Esophagus muscularis mucosa (tissue), 3 donors: Measurements from ENCODE around the gene HOXA4.

ENCODE experiments used
- POLR2A ChIP-seq: fragments of 450-650 bp; IDR thresholded peaks from one replicate; pipeline ENCODE4 v1.6.1; 2017; ENCODE audit warnings: antibody characterized with exemption, moderate library complexity, mild to moderate bottlenecking, low read depth
- POLR2AphosphoS5 ChIP-seq, 2 donors: sonication (generic); formaldehyde crosslinking; IDR thresholded peaks; one replicate each; pipeline ENCODE4 v1.6.1; 2017; ENCODE audit warnings: antibody characterized with exemption in 2 of 2
- TF ChIP-seq, protein P1 (sequence below), 3 experiments: fragments of 200-600 bp in 2 of 3; fragments of 450-650 bp in 1 of 3; sonication (generic) in 2 of 3; IDR thresholded peaks; one replicate each; pipeline ENCODE4 v1.5.1; 2017 to 2019; ENCODE audit warnings: antibody characterized with exemption in 3 of 3, mild to moderate bottlenecking in 2 of 3, moderate library complexity in 1 of 3

DNA sequence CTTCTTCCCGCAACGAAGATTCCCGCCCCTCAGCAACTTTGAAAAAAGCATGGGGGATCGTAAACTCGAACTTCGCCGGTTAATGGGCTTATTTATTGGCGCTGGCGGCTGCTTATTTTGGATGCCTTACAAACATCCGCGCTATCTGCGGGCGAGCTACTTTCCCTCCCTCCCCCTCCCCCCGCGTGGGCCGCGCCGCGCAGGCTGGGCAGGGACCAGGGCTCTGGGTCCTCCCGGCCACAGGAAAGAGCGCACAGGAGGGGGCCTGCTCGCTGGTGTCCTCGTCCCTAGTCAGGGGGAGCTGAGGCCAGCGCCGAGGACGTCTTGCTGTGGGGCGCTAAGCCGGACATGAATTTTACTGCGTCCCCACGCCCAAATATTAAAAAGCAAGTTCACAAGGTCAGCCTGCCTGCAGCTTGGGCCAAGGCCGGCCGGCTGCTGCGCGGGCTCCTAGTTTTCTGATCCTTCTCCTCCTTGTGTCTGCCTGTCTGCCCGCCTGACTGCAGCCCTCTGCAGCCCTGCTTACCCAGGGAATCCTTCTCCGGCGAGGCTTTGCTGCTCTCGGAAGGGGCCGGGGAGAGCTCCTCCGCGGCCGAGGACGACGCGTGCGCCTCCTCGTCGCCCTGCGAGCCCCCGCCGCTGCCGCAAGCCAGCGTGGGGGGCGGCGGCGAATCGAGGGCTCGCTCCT is 42.4 kb upstream of the HOXA4 start:
- TF ChIP-seq, protein P1, sequence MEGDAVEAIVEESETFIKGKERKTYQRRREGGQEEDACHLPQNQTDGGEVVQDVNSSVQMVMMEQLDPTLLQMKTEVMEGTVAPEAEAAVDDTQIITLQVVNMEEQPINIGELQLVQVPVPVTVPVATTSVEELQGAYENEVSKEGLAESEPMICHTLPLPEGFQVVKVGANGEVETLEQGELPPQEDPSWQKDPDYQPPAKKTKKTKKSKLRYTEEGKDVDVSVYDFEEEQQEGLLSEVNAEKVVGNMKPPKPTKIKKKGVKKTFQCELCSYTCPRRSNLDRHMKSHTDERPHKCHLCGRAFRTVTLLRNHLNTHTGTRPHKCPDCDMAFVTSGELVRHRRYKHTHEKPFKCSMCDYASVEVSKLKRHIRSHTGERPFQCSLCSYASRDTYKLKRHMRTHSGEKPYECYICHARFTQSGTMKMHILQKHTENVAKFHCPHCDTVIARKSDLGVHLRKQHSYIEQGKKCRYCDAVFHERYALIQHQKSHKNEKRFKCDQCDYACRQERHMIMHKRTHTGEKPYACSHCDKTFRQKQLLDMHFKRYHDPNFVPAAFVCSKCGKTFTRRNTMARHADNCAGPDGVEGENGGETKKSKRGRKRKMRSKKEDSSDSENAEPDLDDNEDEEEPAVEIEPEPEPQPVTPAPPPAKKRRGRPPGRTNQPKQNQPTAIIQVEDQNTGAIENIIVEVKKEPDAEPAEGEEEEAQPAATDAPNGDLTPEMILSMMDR (IDR thresholded peaks at IDR 0.05), result no peak
- TF ChIP-seq POLR2AphosphoS5 (IDR thresholded peaks at IDR 0.05), result no peak
- no peak for TF ChIP-seq POLR2A
